Gastroesophageal sphincter (tissue), 3 donors: ENCODE results near the gene SCARB1.

Experiments
- POLR2A ChIP-seq, 2 donors: fragments of 450-650 bp; IDR thresholded peaks; one replicate each; pipeline ENCODE4 v1.6.1; 2017; ENCODE audit warnings: antibody characterized with exemption in 2 of 2, mild to moderate bottlenecking in 2 of 2, moderate library complexity in 1 of 2
- POLR2AphosphoS5 ChIP-seq: sonication (generic); formaldehyde crosslinking; IDR thresholded peaks from one replicate; pipeline ENCODE4 v1.6.1; 2017; ENCODE audit warnings: antibody characterized with exemption
- TF ChIP-seq, protein P1 (sequence below), 4 experiments: fragments of 200-600 bp in 2 of 4; fragments of 450-650 bp in 2 of 4; sonication (generic) in 1 of 4; IDR thresholded peaks; one replicate each; pipeline ENCODE4 v1.5.1; 2017 to 2019; ENCODE audit warnings: antibody characterized with exemption in 4 of 4, mild to moderate bottlenecking in 2 of 4, moderate library complexity in 2 of 4

DNA sequence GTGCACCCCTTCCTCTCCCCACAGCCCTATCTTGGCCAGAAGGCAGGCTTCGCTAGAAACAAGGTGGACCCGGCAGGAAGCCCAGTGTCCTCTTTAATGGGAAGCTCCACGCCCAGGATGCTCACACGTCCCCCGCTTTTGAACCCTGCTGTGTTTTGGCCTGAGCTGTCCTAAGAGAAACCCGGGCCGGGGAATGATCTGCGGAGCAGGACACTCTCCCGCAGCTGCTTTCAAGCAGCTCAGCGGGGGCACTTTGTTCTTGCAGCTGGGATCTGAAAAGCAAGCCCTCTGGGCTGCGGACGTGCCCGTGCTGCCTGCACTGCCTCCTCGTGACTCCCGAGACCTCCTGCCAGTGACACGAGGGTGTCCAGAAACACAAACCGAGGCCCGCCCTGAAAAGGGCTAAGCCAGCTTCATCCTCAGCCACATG, 30.0 kb downstream of the SCARB1 start:
- TF ChIP-seq, protein P1, sequence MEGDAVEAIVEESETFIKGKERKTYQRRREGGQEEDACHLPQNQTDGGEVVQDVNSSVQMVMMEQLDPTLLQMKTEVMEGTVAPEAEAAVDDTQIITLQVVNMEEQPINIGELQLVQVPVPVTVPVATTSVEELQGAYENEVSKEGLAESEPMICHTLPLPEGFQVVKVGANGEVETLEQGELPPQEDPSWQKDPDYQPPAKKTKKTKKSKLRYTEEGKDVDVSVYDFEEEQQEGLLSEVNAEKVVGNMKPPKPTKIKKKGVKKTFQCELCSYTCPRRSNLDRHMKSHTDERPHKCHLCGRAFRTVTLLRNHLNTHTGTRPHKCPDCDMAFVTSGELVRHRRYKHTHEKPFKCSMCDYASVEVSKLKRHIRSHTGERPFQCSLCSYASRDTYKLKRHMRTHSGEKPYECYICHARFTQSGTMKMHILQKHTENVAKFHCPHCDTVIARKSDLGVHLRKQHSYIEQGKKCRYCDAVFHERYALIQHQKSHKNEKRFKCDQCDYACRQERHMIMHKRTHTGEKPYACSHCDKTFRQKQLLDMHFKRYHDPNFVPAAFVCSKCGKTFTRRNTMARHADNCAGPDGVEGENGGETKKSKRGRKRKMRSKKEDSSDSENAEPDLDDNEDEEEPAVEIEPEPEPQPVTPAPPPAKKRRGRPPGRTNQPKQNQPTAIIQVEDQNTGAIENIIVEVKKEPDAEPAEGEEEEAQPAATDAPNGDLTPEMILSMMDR (IDR thresholded peaks at IDR 0.05), result no peak
- TF ChIP-seq POLR2A (IDR thresholded peaks at IDR 0.05), result no peak
- no peak for TF ChIP-seq POLR2AphosphoS5
